PC-3 (cell line): ENCODE results near the gene SYT1.

ENCODE experiments used
- EZH2 ChIP-seq: fragments of 300-600 bp; sonication (generic); IDR thresholded peaks from one replicate; pipeline ENCODE4 v1.6.1; 2017; ENCODE audit warnings: antibody characterized with exemption, mild to moderate bottlenecking, low read length; ENCODE audit not compliant: unreplicated experiment
- TF ChIP-seq, protein P1 (sequence below): fragments of 300-600 bp; sonication (generic); conservative IDR thresholded peaks from 2 replicates; pipeline ENCODE4 v1.5.1; 2017; ENCODE audit warnings: antibody characterized with exemption, low read depth, mild to moderate bottlenecking, low read length

GRCh38 chr12:79227091-79227490 is 362.5 kb downstream of the SYT1 start:
- TF ChIP-seq EZH2, result no peak
- TF ChIP-seq, protein P1, sequence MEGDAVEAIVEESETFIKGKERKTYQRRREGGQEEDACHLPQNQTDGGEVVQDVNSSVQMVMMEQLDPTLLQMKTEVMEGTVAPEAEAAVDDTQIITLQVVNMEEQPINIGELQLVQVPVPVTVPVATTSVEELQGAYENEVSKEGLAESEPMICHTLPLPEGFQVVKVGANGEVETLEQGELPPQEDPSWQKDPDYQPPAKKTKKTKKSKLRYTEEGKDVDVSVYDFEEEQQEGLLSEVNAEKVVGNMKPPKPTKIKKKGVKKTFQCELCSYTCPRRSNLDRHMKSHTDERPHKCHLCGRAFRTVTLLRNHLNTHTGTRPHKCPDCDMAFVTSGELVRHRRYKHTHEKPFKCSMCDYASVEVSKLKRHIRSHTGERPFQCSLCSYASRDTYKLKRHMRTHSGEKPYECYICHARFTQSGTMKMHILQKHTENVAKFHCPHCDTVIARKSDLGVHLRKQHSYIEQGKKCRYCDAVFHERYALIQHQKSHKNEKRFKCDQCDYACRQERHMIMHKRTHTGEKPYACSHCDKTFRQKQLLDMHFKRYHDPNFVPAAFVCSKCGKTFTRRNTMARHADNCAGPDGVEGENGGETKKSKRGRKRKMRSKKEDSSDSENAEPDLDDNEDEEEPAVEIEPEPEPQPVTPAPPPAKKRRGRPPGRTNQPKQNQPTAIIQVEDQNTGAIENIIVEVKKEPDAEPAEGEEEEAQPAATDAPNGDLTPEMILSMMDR, result no peak
